Panc1 (cell line): ENCODE results near the gene POLE3. TPM values are rescaled to one million over a fixed set of nuclear protein-coding genes. Genes with fewer than 3 reads are reported as not detected.
A peak's percentile ranks its signal among the peaks of the same experiment; 100 is the strongest.
"Not testable (repeated sequence)": the region's sequence is repeated elsewhere in the genome, so short reads cannot be mapped to it uniquely, and the experiment has no call there.

Experiments used
- ATAC-seq: fragments of 200-7000 bp; cut with Tn5 transposase; 2 replicates; pipeline ENCODE4 v1.9.1; 2020; ENCODE audit warnings: mild to moderate bottlenecking, moderate library complexity
- BruUV-seq: library from RNA; stranded (reverse); fragments of 400-500 nt; replicated peaks from 2 replicates; lab custom pipeline; 2021; lab: Mats Ljungman, UMichigan
- CTCF ChIA-PET: fragments of 300-600 bp; sonication (Branson Sonifier 250); formaldehyde crosslinking; loops from one replicate; lab custom pipeline; 2022; ENCODE audit warnings: antibody characterized with exemption; lab: Charles Lee
- POLR2A ChIA-PET: fragments of 300-600 bp; sonication (Branson Sonifier 250); formaldehyde crosslinking; loops from one replicate; lab custom pipeline; 2022; ENCODE audit warnings: antibody characterized with exemption; lab: Charles Lee
- DNase-seq: peaks from one replicate; pipeline ENCODE4 v3.0.0-alpha.2; 2010; ENCODE audit warnings: low read depth, low spot score
- H3K27ac ChIP-seq: 2 replicates; pipeline ENCODE4 v1.5.1; 2011; ENCODE audit warnings: mild to moderate bottlenecking, low read length, inconsistent platforms
- H3K27me3 ChIP-seq: fragments of 200-500 bp; sonication (Bioruptor generic); 2 replicates; pipeline ENCODE4 v1.6.0; 2014; ENCODE audit warnings: low read length, inconsistent platforms; ENCODE audit not compliant: control insufficient read depth, insufficient read depth
- H3K36me3 ChIP-seq: fragments of 200-500 bp; sonication (Bioruptor generic); 2 replicates; pipeline ENCODE4 v1.5.1; 2014; ENCODE audit warnings: inconsistent platforms, mild to moderate bottlenecking, low read length, moderate library complexity; ENCODE audit not compliant: control insufficient read depth, insufficient read depth
- H3K4me1 ChIP-seq: 2 replicates; pipeline ENCODE4 v1.5.1; 2011; ENCODE audit warnings: inconsistent platforms, mild to moderate bottlenecking, low read length, moderate library complexity; ENCODE audit not compliant: control insufficient read depth, insufficient read depth
- H3K4me3 ChIP-seq, 2 experiments: 2 replicates each; pipeline ENCODE4 v1.5.1; 2011 to 2012; ENCODE audit warnings: low read depth in 2 of 2, low read length in 2 of 2, mild to moderate bottlenecking in 2 of 2, inconsistent platforms in 1 of 2, moderate library complexity in 1 of 2
- H3K9me3 ChIP-seq: fragments of 200-500 bp; sonication (Bioruptor generic); 2 replicates; pipeline ENCODE4 v1.5.1; 2014; ENCODE audit warnings: low read depth, mild to moderate bottlenecking, inconsistent platforms, low read length, moderate library complexity; ENCODE audit not compliant: control insufficient read depth, insufficient read depth
- POLR2AphosphoS5 ChIP-seq: IDR thresholded peaks from 2 replicates; pipeline ENCODE4 v1.6.1; 2012; ENCODE audit warnings: mild to moderate bottlenecking, low read depth, low read length, moderate library complexity
- SIN3A ChIP-seq: IDR thresholded peaks from 2 replicates; pipeline ENCODE4 v1.6.1; 2012; ENCODE audit warnings: low read depth, mild to moderate bottlenecking, low read length, moderate library complexity, borderline replicate concordance; ENCODE audit not compliant: insufficient read depth
- TCF7L2 ChIP-seq: IDR thresholded peaks from 2 replicates; pipeline ENCODE4 v1.6.1; 2011; ENCODE audit warnings: mild to moderate bottlenecking, low read depth, low read length, inconsistent platforms
- in situ Hi-C: cut with HindIII; loops from 2 replicates; pipeline ENCODE4 v1.10.0; 2016; ENCODE audit warnings: low sequenced_read_pairs, low pct_unique_long_range_greater_than_20kb
- intact Hi-C: fragments of 100-400 bp; cut with micrococcal nuclease; formaldehyde crosslinking; loops from one replicate; pipeline ENCODE4 v1.10.0; 2022; ENCODE audit not compliant: unreplicated experiment
- total RNA-seq: library from RNA; stranded (reverse); gene quantifications from one replicate; pipeline ENCODE4 v1.2.1, GENCODE V29; 2021; ENCODE audit not compliant: unreplicated experiment
- TF ChIP-seq, protein P1 (sequence below), 2 experiments: IDR thresholded peaks; 2 replicates each; pipeline ENCODE4 v1.6.1; 2011 to 2012; ENCODE audit warnings: low read depth in 2 of 2, control low read depth in 1 of 2, low read length in 1 of 2, mild to moderate bottlenecking in 1 of 2, moderate library complexity in 1 of 2; ENCODE audit not compliant: insufficient read depth in 1 of 2
- TF ChIP-seq, protein P2 (sequence below): fragments of 450-650 bp; IDR thresholded peaks from 2 replicates; pipeline ENCODE4 v1.5.1; 2017; ENCODE audit warnings: mild to moderate bottlenecking

POLE3 gene
- total RNA-seq, 1 experiment from 2014 or later = 48.5 TPM

DNA sequence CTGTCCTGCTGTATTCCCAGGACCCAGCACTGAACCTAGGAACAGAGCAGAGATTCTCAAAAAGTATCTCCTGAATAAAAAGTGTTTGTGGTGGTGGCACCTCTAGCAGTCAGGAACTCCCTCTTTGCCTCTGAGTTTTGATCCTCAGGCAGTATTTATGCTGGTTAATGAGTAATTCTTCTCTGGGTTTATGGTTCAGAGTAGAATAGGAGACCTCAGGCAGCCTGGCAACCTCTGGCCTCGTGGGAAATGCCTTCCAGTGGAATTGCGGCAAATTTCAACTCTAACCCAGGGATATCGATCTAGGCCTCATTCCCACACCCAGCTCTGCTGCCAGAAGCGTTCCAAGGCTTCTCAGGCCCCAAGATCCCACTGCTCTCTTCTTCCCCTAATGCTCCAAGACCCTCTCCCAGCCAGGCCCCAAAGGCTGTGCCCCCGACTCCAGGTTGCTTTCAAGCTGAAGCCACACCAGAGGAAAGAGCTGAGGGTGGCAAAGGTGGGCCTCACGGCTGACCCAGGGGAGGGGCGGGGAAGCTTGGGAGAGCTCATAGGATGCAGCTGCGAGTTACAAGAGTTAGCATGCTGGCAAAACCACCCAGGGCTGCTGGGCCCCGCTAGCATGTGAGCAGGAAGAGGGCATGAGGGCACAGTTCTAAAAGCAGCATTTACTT is 22.8 kb downstream of the POLE3 start:
- H3K4me1 ChIP-seq = no peaks in the 10 kb centered on the region
- no peaks in the 10 kb centered on the region for H3K9me3 ChIP-seq
- TF ChIP-seq POLR2AphosphoS5 = no peak
- DNase-seq (no peak), ATAC-seq (no peak)
- ChIA-PET POLR2A (interaction anchor here (0.5 to 0.6 kb wide), 2 partner anchors 20 to 134 kb away, joined by 3 to 9 read pairs; no protein-coding TSS in a partner anchor), CTCF (no interaction called here)
- no peaks in the 10 kb centered on the region for H3K36me3 ChIP-seq
- no peak overlapping the region for H3K4me3 ChIP-seq
- BruUV-seq = no TSS peak
- no peak overlapping the region for H3K27ac ChIP-seq
- intact Hi-C loops (no loop called here), in situ Hi-C loops (no loop called here)
- no peaks in the 10 kb centered on the region for H3K27me3 ChIP-seq

DNA sequence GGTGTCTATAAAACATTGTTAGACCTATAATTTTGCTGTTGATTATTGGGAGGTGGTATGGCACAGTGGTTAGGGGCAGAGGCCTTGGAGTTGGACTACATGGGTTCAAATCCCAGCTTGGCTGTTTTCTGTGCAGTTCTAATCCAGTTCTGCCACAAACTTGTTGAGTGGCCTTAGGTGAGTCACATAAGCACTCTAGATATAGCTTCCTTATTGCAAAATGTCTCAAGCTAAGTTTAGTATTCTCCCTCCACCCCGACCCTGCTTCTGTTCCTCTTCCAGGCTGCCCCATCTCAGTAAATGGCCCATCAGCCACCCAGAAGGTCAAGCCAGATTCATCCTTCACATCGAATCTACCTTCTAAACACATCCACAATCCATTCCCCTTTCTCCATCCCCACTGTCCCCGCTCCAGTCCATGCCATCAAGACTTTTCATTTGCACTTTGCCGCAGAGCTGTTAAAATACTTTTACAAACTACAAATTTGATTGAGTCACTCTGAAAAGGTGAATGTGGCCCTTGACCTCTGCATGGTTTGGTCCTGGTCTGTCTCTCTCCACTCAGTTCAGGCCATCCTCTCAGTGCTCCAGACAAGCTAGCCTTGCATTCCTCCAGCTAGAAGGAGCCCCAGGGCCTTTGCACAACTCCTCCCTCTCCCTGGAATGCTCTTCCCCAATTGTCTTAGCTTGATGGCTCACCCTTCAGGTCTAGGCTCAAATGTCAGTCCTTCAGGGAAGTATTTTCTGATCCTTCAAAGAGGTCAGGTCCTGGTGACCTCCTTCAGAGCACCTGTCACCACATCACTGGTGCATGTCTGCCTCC is 23.7 kb downstream of the POLE3 start:
- TF ChIP-seq, protein P1, sequence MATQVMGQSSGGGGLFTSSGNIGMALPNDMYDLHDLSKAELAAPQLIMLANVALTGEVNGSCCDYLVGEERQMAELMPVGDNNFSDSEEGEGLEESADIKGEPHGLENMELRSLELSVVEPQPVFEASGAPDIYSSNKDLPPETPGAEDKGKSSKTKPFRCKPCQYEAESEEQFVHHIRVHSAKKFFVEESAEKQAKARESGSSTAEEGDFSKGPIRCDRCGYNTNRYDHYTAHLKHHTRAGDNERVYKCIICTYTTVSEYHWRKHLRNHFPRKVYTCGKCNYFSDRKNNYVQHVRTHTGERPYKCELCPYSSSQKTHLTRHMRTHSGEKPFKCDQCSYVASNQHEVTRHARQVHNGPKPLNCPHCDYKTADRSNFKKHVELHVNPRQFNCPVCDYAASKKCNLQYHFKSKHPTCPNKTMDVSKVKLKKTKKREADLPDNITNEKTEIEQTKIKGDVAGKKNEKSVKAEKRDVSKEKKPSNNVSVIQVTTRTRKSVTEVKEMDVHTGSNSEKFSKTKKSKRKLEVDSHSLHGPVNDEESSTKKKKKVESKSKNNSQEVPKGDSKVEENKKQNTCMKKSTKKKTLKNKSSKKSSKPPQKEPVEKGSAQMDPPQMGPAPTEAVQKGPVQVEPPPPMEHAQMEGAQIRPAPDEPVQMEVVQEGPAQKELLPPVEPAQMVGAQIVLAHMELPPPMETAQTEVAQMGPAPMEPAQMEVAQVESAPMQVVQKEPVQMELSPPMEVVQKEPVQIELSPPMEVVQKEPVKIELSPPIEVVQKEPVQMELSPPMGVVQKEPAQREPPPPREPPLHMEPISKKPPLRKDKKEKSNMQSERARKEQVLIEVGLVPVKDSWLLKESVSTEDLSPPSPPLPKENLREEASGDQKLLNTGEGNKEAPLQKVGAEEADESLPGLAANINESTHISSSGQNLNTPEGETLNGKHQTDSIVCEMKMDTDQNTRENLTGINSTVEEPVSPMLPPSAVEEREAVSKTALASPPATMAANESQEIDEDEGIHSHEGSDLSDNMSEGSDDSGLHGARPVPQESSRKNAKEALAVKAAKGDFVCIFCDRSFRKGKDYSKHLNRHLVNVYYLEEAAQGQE (IDR thresholded peaks at IDR 0.05; ENCODE audit: insufficient read depth in 1 of 2, low read depth in 2 of 2, low read length in 1 of 2) = no peak
- DNase-seq = no peak
- POLR2A ChIA-PET = no interaction called here
- no peak for ATAC-seq
- H3K4me1 ChIP-seq = no peaks in the 10 kb centered on the region
- TSS peak; percentile 89 for BruUV-seq
- CTCF ChIA-PET = interaction anchor here (0.6 kb wide), 1 partner anchor 16 kb away, joined by 3 read pairs; no protein-coding TSS in a partner anchor
- intact Hi-C loops (no loop called here), in situ Hi-C loops (no loop called here)
- H3K9me3 ChIP-seq = no peaks in the 10 kb centered on the region
- H3K27me3 ChIP-seq = no peaks in the 10 kb centered on the region
- H3K4me3 ChIP-seq = no peak overlapping the region
- H3K27ac ChIP-seq = no peak overlapping the region
- no peaks in the 10 kb centered on the region for H3K36me3 ChIP-seq

DNA sequence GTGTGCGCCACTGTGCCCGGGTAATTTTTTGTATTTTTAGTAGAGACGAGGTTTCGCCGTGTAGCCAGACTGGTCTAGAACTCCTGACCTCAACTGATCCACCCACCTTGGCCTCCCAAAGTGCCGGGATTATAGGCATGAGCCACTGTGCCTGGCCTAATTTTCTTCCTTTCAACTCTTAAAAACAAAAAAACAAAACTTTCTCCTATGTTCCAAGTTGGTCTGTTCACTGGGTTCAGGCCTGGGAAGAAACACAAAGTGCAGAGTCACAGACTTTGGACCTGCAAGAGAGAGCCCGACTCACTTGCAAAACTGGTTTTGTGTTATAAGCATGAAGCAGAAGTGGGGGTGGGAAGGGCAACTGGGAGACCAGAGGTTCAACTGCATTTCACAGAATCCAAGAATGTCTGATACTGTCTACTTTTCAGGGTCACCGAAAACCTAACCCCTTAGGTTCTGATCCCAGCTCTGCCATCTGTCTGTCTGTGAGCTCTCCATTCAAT is 28.5 kb downstream of the POLE3 start:
- no peak overlapping the region for H3K4me3 ChIP-seq
- intact Hi-C loops = no loop called here
- ChIA-PET CTCF (no interaction called here), POLR2A (no interaction called here)
- TF ChIP-seq SIN3A (no peak), POLR2AphosphoS5 (no peak), TCF7L2 (no peak)
- TF ChIP-seq, protein P1 (IDR thresholded peaks at IDR 0.05; ENCODE audit: insufficient read depth in 1 of 2, low read depth in 2 of 2, low read length in 1 of 2) = no peak
- TF ChIP-seq, protein P2, sequence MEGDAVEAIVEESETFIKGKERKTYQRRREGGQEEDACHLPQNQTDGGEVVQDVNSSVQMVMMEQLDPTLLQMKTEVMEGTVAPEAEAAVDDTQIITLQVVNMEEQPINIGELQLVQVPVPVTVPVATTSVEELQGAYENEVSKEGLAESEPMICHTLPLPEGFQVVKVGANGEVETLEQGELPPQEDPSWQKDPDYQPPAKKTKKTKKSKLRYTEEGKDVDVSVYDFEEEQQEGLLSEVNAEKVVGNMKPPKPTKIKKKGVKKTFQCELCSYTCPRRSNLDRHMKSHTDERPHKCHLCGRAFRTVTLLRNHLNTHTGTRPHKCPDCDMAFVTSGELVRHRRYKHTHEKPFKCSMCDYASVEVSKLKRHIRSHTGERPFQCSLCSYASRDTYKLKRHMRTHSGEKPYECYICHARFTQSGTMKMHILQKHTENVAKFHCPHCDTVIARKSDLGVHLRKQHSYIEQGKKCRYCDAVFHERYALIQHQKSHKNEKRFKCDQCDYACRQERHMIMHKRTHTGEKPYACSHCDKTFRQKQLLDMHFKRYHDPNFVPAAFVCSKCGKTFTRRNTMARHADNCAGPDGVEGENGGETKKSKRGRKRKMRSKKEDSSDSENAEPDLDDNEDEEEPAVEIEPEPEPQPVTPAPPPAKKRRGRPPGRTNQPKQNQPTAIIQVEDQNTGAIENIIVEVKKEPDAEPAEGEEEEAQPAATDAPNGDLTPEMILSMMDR = no peak
- no peaks in the 10 kb centered on the region for H3K36me3 ChIP-seq
- ATAC-seq (no peak), DNase-seq (no peak)
- in situ Hi-C loops = no loop called here
- H3K4me1 ChIP-seq = no peaks in the 10 kb centered on the region
- no peaks in the 10 kb centered on the region for H3K9me3 ChIP-seq
- no peaks in the 10 kb centered on the region for H3K27me3 ChIP-seq
- BruUV-seq = no TSS peak
- no peak overlapping the region for H3K27ac ChIP-seq

DNA sequence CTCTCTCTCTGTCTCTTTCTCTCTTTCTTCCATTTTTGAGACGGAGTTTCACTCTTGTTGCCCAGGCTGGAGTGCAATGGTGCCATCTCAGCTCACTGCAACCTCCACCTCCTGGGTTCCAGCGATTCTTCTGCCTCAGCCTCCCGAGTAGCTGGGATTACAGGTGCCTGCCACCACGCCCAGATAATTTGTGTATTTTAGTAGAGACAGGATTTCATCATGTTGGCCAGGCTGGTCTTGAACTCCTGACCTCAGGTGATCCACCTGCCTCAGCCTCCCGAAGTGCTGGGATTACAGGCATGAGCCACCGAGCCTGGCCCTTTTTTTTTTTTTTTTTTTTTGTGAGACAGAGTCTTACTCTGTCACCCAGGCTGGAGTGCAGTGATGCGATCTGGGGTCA is 29.0 kb downstream of the POLE3 start:
- BruUV-seq, H3K27me3 ChIP-seq, H3K4me1 ChIP-seq, ATAC-seq, intact Hi-C loops, H3K4me3 ChIP-seq, in situ Hi-C loops, H3K27ac ChIP-seq, CTCF ChIA-PET, DNase-seq, POLR2A ChIA-PET, H3K36me3 ChIP-seq, H3K9me3 ChIP-seq: not testable (repeated sequence)
